Fibroblast of lung (primary cell): ENCODE data around the gene ATP5PD.

Experiments used
- EZH2 ChIP-seq: IDR thresholded peaks from 2 replicates; pipeline ENCODE4 v1.5.1; 2012; ENCODE audit warnings: low read length, control low read depth, mild to moderate bottlenecking; ENCODE audit errors: missing control alignments
- TF ChIP-seq, protein P1 (sequence below), 2 donors: IDR thresholded peaks in 1 of 2; conservative IDR thresholded peaks in 1 of 2; 1 replicate in 1 of 2; 2 replicates in 1 of 2; pipeline ENCODE4 v1.5.1; 2011 to 2012; ENCODE audit warnings: low read length in 2 of 2, control low read depth in 1 of 2, inconsistent platforms in 1 of 2, low read depth in 1 of 2, mild to moderate bottlenecking in 1 of 2

DNA sequence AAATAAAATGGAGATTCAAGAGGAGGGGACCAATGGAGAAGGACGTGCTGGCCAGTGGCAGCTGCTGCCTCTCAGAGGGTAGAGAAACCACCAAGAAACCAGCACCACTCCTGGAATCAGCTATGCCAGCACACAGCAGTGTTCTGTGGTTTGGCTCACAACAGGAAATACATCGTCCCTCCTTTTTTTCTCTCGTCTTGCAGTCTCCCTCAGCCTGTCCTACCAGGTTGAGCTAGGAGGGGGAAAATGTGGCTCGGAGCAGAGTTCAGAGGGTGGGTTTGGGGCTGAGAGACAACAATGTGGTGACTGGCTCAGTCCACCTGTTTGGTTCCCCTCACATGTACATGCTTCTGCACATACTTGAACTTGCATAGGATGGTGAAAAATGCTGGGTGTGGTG lies 21.1 kb upstream of the ATP5PD start:
- TF ChIP-seq, protein P1, sequence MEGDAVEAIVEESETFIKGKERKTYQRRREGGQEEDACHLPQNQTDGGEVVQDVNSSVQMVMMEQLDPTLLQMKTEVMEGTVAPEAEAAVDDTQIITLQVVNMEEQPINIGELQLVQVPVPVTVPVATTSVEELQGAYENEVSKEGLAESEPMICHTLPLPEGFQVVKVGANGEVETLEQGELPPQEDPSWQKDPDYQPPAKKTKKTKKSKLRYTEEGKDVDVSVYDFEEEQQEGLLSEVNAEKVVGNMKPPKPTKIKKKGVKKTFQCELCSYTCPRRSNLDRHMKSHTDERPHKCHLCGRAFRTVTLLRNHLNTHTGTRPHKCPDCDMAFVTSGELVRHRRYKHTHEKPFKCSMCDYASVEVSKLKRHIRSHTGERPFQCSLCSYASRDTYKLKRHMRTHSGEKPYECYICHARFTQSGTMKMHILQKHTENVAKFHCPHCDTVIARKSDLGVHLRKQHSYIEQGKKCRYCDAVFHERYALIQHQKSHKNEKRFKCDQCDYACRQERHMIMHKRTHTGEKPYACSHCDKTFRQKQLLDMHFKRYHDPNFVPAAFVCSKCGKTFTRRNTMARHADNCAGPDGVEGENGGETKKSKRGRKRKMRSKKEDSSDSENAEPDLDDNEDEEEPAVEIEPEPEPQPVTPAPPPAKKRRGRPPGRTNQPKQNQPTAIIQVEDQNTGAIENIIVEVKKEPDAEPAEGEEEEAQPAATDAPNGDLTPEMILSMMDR (conservative IDR thresholded peaks at IDR 0.05 in 1 of 2, IDR thresholded peaks at IDR 0.05 in 1 of 2; ENCODE audit: low read depth in 1 of 2, low read length in 2 of 2), result no peak
- no peak for TF ChIP-seq EZH2
